Esophagus muscularis mucosa (tissue), 4 donors: ENCODE results near the gene NR3C2. TPM values are rescaled to one million over a fixed set of nuclear protein-coding genes. Genes with fewer than 3 reads are reported as not detected.

Experiments used
- DNase-seq: peaks from one replicate; pipeline ENCODE4 v3.0.0-alpha.2; 2017; ENCODE audit errors: extremely low spot score
- H3K27ac ChIP-seq, 4 donors: fragments of 200-600 bp; sonication (generic); replicated peaks in 1 of 4; 1 replicate in 3 of 4; 2 replicates in 1 of 4; pipeline ENCODE4 v1.5.1; 2016 to 2019; ENCODE audit warnings: mild to moderate bottlenecking in 1 of 4
- H3K27me3 ChIP-seq, 4 donors: fragments of 200-600 bp; sonication (generic); one replicate each; pipeline versions ENCODE4 v1.5.1 to v1.6.0; 2016 to 2019
- H3K36me3 ChIP-seq, 4 donors: fragments of 200-600 bp; sonication (generic); one replicate each; pipeline ENCODE4 v1.5.1; 2016 to 2019
- H3K4me1 ChIP-seq, 4 donors: fragments of 200-600 bp; sonication (generic); one replicate each; pipeline ENCODE4 v1.5.1; 2016 to 2019
- H3K4me3 ChIP-seq, 4 donors: fragments of 200-600 bp; sonication (generic); 1 replicate in 2 of 4; 2 replicates in 2 of 4; pipeline ENCODE4 v1.5.1; 2016 to 2019; ENCODE audit warnings: mild to moderate bottlenecking in 4 of 4, moderate library complexity in 1 of 4
- H3K9me3 ChIP-seq, 4 donors: fragments of 200-600 bp; sonication (generic); 1 replicate in 3 of 4; 2 replicates in 1 of 4; pipeline ENCODE4 v1.5.1; 2016 to 2019
- CTCF ChIP-seq, 3 experiments: fragments of 200-600 bp in 2 of 3; fragments of 450-650 bp in 1 of 3; sonication (generic) in 2 of 3; IDR thresholded peaks; one replicate each; pipeline ENCODE4 v1.5.1; 2017 to 2019; ENCODE audit warnings: antibody characterized with exemption in 3 of 3, mild to moderate bottlenecking in 2 of 3, moderate library complexity in 1 of 3
- EP300 ChIP-seq: sonication (generic); formaldehyde crosslinking; IDR thresholded peaks from one replicate; pipeline ENCODE4 v1.6.1; 2017; ENCODE audit warnings: antibody characterized with exemption
- POLR2A ChIP-seq: fragments of 450-650 bp; IDR thresholded peaks from one replicate; pipeline ENCODE4 v1.6.1; 2017; ENCODE audit warnings: antibody characterized with exemption, moderate library complexity, mild to moderate bottlenecking, low read depth
- POLR2AphosphoS5 ChIP-seq, 2 donors: sonication (generic); formaldehyde crosslinking; IDR thresholded peaks; one replicate each; pipeline ENCODE4 v1.6.1; 2017; ENCODE audit warnings: antibody characterized with exemption in 2 of 2
- WGBS: methylation state at CpG from one replicate; pipeline ENCODE4 v1.1.5; 2018; 5-methylcytosine and 5-hydroxymethylcytosine counted together
- intact Hi-C: fragments of 100-400 bp; cut with DNase I; formaldehyde crosslinking; loops from one replicate; pipeline ENCODE4 v1.15.1; 2023
- total RNA-seq, 4 donors: library from RNA; depleted of rRNA; stranded (reverse); fragments of >200 nt; gene quantifications; one replicate each; pipeline versions ENCODE4 v1.1.0 to v1.2.1, GENCODE V29; 2016

The NR3C2 gene
- total RNA-seq, 4 donors from 2014 or later: 10.0 to 14.6 (median 12.1) TPM

- TF ChIP-seq POLR2A (no peak), EP300 (no peak)
- whole genome bisulfite sequencing: 89% methylated on average over 2 of the region's 2 CpGs
- H3K4me1 ChIP-seq: peaks cover 7 to 28% (median 24%) of the 10 kb centered on the region in 4 donors
- H3K9me3 ChIP-seq: no peaks in the 10 kb centered on the region
- H3K27ac ChIP-seq: no peak overlapping the region
- no peaks in the 10 kb centered on the region for H3K36me3 ChIP-seq
- intact Hi-C loops: no loop called here
- no peak overlapping the region for H3K4me3 ChIP-seq
- H3K27me3 ChIP-seq: no peaks in the 10 kb centered on the region
- no peak for DNase-seq
Measured at GRCh38 chr4:148315049-148315448, 127.2 kb downstream of the NR3C2 start.

- no peaks in the 10 kb centered on the region for H3K36me3 ChIP-seq
- H3K9me3 ChIP-seq: no peaks in the 10 kb centered on the region
- WGBS: 23% methylated on average over 2 of the region's 2 CpGs
- DNase-seq: no peak
- intact Hi-C loops: no loop called here
- H3K4me3 ChIP-seq: no peak overlapping the region
- TF ChIP-seq EP300: no peak
- no peak for TF ChIP-seq CTCF (IDR thresholded peaks at IDR 0.05)
- no peak for TF ChIP-seq POLR2AphosphoS5 (IDR thresholded peaks at IDR 0.05)
- TF ChIP-seq POLR2A: no peak
- no peak overlapping the region for H3K27ac ChIP-seq
- H3K4me1 ChIP-seq: peaks cover 7 to 28% (median 24%) of the 10 kb centered on the region in 4 donors
- no peaks in the 10 kb centered on the region for H3K27me3 ChIP-seq
Measured at GRCh38 chr4:148312956-148313490, 129.2 kb downstream of the NR3C2 start.

- peaks cover 7 to 28% (median 24%) of the 10 kb centered on the region in 4 donors for H3K4me1 ChIP-seq
- H3K9me3 ChIP-seq: no peaks in the 10 kb centered on the region
- no peak for DNase-seq
- no peaks in the 10 kb centered on the region for H3K36me3 ChIP-seq
- no peaks in the 10 kb centered on the region for H3K27me3 ChIP-seq
- no peak overlapping the region for H3K4me3 ChIP-seq
- H3K27ac ChIP-seq: no peak overlapping the region
- TF ChIP-seq POLR2A: no peak
- no peak for TF ChIP-seq EP300
- TF ChIP-seq POLR2AphosphoS5 (IDR thresholded peaks at IDR 0.05): no peak
- intact Hi-C loops: no loop called here
Measured at GRCh38 chr4:148311526-148311925, 130.7 kb downstream of the NR3C2 start.

GRCh38 chr4:148310756-148311155 is 131.5 kb downstream of the NR3C2 start:
- H3K27me3 ChIP-seq: no peaks in the 10 kb centered on the region
- DNase-seq: no peak
- no peaks in the 10 kb centered on the region for H3K9me3 ChIP-seq

GRCh38 chr4:148305751-148306150 is 136.5 kb downstream of the NR3C2 start:
- intact Hi-C loops: no loop called here
- no peak for DNase-seq
- Histone ChIP-seq H3K4me3 (no peak overlapping the region), H3K36me3 (no peaks in the 10 kb centered on the region), H3K27ac (no peak overlapping the region), H3K4me1 (no peaks in the 10 kb centered on the region), H3K9me3 (no peaks in the 10 kb centered on the region), H3K27me3 (no peaks in the 10 kb centered on the region)
- TF ChIP-seq POLR2A (no peak), CTCF (IDR thresholded peaks at IDR 0.05) (no peak), EP300 (no peak), POLR2AphosphoS5 (IDR thresholded peaks at IDR 0.05) (no peak)
- 72% methylated on average over 3 of the region's 3 CpGs for WGBS

More at GRCh38 chr4:148310756-148311155, 131.5 kb downstream of the NR3C2 start:
- Histone ChIP-seq H3K4me3 (no peak overlapping the region), H3K4me1 (peaks cover 7 to 28% (median 24%) of the 10 kb centered on the region in 4 donors), H3K27ac (no peak overlapping the region), H3K36me3 (no peaks in the 10 kb centered on the region)
- intact Hi-C loops: no loop called here
- TF ChIP-seq CTCF (IDR thresholded peaks at IDR 0.05) (no peak), EP300 (no peak), POLR2AphosphoS5 (IDR thresholded peaks at IDR 0.05) (no peak), POLR2A (no peak)
- WGBS: 86% methylated on average over 3 of the region's 3 CpGs

- H3K27ac ChIP-seq: no peak overlapping the region
- no peak for DNase-seq
- no peak overlapping the region for H3K4me3 ChIP-seq
- intact Hi-C loops: no loop called here
- no peaks in the 10 kb centered on the region for H3K4me1 ChIP-seq
- no peaks in the 10 kb centered on the region for H3K36me3 ChIP-seq
- TF ChIP-seq POLR2A (no peak), POLR2AphosphoS5 (IDR thresholded peaks at IDR 0.05) (no peak), CTCF (IDR thresholded peaks at IDR 0.05) (no peak), EP300 (no peak)
- WGBS: 75% methylated on average over 1 of the region's 1 CpG
- no peaks in the 10 kb centered on the region for H3K9me3 ChIP-seq
- H3K27me3 ChIP-seq: no peaks in the 10 kb centered on the region
Measured at GRCh38 chr4:148302416-148302815, 139.8 kb downstream of the NR3C2 start.
